Cardiac muscle cell (in vitro differentiated cells and primary cell): ENCODE results near the gene YOD1. TPM values are rescaled to one million over a fixed set of nuclear protein-coding genes. Genes with fewer than 3 reads are reported as not detected.

ENCODE experiments used
- DNase-seq, 2 donors: peaks; one replicate each; pipeline versions ENCODE4 v3.0.0 to v3.0.0-alpha.2; 2010 to 2017; ENCODE audit warnings: low read depth in 1 of 2, low spot score in 1 of 2
- H3K27ac ChIP-seq: fragments of 200-600 bp; sonication (generic); 2 replicates; pipeline ENCODE4 v1.5.1; 2016
- H3K27me3 ChIP-seq: fragments of 200-600 bp; sonication (generic); 2 replicates; pipeline ENCODE4 v1.6.0; 2016; ENCODE audit warnings: control low read depth
- H3K36me3 ChIP-seq: fragments of 200-600 bp; sonication (generic); 2 replicates; pipeline ENCODE4 v1.5.1; 2016; ENCODE audit warnings: control low read depth
- H3K4me1 ChIP-seq: fragments of 200-600 bp; sonication (generic); 2 replicates; pipeline ENCODE4 v1.8.1; 2017; ENCODE audit warnings: low read depth, mild to moderate bottlenecking, mixed run types
- H3K4me3 ChIP-seq: fragments of 200-600 bp; sonication (generic); 2 replicates; pipeline ENCODE4 v1.5.1; 2016; ENCODE audit warnings: mild to moderate bottlenecking
- H3K9me3 ChIP-seq: fragments of 200-600 bp; sonication (generic); 2 replicates; pipeline ENCODE4 v1.5.1; 2017; ENCODE audit warnings: low read depth, mild to moderate bottlenecking, control low read depth
- polyA plus RNA-seq: library from polyadenylated mRNA; unstranded; fragments of >200 nt; fragmentation: Nextera tagmentation; extraction: Ambion mirVana; gene quantifications from 2 replicates; pipeline ENCODE4 v1.2.1, GENCODE V29; 2016
- total RNA-seq: library from RNA; depleted of rRNA; stranded (reverse); fragments of >200 nt; gene quantifications from 2 replicates; pipeline ENCODE4 v1.2.3, GENCODE V29; 2016
- TF ChIP-seq, protein P1 (sequence below): IDR thresholded peaks from 2 replicates; pipeline ENCODE4 v1.5.1; 2012; ENCODE audit warnings: low read depth, mild to moderate bottlenecking, low read length

The YOD1 gene
- total and polyA plus RNA-seq, 2 experiments from 2014 or later: 3.8 to 8.8 TPM

DNA sequence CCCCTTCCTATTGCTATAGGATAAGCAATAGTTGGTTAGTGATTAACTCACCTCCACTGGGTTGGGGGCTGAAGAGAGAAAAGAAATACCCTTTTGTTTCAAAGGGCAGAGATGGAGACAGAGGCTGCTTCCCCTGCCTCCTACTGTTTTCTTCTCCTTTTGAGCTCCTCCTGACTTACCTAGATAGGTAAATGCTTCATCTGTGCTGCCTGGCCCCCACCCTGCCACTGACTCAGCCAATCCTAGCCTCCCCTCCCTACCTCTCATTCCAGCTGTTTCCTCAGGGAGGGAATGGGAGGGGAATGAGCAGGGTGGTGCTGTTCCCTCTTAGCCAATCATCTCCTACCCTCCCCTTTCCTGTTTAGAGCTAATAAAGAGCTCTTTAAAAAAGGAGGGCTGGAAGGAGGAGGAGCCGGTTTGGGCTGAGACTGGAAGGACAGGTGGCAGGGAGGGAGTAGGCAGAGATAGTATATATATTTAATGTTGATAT lies 18.4 kb downstream of the YOD1 start, which contains the start of gene C1orf116:
Gene C1orf116, minus strand, starts transcription at position 229 of the 490 bp plus-strand sequence. CDS start 5,158 bp downstream, outside the sequence.
- Histone ChIP-seq H3K36me3 (no peaks in the 10 kb centered on the region), H3K27ac (no peak within 1 kb of the TSS), H3K4me1 (peaks cover 18% of the 10 kb centered on the region), H3K4me3 (no peak within 1 kb of the TSS), H3K9me3 (no peaks in the 10 kb centered on the region), H3K27me3 (peaks cover 9% of the 10 kb centered on the region)
- no peak for DNase-seq
- TF ChIP-seq, protein P1, sequence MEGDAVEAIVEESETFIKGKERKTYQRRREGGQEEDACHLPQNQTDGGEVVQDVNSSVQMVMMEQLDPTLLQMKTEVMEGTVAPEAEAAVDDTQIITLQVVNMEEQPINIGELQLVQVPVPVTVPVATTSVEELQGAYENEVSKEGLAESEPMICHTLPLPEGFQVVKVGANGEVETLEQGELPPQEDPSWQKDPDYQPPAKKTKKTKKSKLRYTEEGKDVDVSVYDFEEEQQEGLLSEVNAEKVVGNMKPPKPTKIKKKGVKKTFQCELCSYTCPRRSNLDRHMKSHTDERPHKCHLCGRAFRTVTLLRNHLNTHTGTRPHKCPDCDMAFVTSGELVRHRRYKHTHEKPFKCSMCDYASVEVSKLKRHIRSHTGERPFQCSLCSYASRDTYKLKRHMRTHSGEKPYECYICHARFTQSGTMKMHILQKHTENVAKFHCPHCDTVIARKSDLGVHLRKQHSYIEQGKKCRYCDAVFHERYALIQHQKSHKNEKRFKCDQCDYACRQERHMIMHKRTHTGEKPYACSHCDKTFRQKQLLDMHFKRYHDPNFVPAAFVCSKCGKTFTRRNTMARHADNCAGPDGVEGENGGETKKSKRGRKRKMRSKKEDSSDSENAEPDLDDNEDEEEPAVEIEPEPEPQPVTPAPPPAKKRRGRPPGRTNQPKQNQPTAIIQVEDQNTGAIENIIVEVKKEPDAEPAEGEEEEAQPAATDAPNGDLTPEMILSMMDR: no peak

GRCh38 chr1:207031632-207032264 lies 19.3 kb downstream of the YOD1 start:
- Histone ChIP-seq H3K36me3 (no peaks in the 10 kb centered on the region), H3K9me3 (no peaks in the 10 kb centered on the region), H3K4me3 (no peak overlapping the region), H3K27me3 (peaks cover 5% of the 10 kb centered on the region), H3K27ac (no peak overlapping the region), H3K4me1 (peaks cover 18% of the 10 kb centered on the region)
- TF ChIP-seq, protein P1: no peak
- DNase-seq: no peak

- H3K27me3 ChIP-seq: no peaks in the 10 kb centered on the region
- TF ChIP-seq, protein P1: no peak
- no peaks in the 10 kb centered on the region for H3K9me3 ChIP-seq
- H3K27ac ChIP-seq: no peak overlapping the region
- no peak overlapping the region for H3K4me3 ChIP-seq
- DNase-seq: no peak
- H3K4me1 ChIP-seq: peaks cover 23% of the 10 kb centered on the region
- no peaks in the 10 kb centered on the region for H3K36me3 ChIP-seq
Measured at GRCh38 chr1:207031016-207031415, 20.0 kb downstream of the YOD1 start.

DNA sequence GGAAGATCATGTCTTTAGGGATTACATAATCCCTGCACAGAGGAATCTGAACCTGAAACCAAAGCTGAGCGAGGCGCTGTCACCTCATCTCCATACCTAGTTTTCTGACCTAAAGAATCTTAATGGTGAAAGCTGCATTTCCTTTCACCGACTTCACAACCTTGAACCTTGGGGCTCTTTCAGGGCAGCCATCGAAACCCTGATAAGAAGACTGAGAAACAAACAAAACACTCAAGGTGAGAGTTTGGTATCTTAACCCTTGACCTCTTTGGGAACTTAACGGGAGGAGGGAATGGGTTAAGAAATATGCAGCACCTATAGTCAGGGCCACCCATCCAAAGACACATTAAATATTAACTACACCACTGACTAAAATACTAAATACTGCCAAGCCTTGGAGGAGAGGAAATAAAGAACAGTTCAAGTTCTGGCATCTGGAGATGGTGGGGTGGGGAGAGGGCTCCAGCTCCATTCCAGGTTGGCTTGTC lies 20.4 kb downstream of the YOD1 start:
- TF ChIP-seq, protein P1: no peak
- no peak overlapping the region for H3K27ac ChIP-seq
- H3K36me3 ChIP-seq: no peaks in the 10 kb centered on the region
- H3K4me3 ChIP-seq: no peak overlapping the region
- no peaks in the 10 kb centered on the region for H3K27me3 ChIP-seq
- no peak for DNase-seq
- no peaks in the 10 kb centered on the region for H3K9me3 ChIP-seq
- H3K4me1 ChIP-seq: peaks cover 28% of the 10 kb centered on the region

- H3K4me3 ChIP-seq: no peak overlapping the region
- no peaks in the 10 kb centered on the region for H3K9me3 ChIP-seq
- no peaks in the 10 kb centered on the region for H3K27me3 ChIP-seq
Measured at GRCh38 chr1:207029701-207030521, 21.1 kb downstream of the YOD1 start.

More at GRCh38 chr1:207029701-207030521, 21.1 kb downstream of the YOD1 start:
- H3K36me3 ChIP-seq: no peaks in the 10 kb centered on the region
- peaks cover 34% of the 10 kb centered on the region for H3K4me1 ChIP-seq
- TF ChIP-seq, protein P1: no peak
- no peak for DNase-seq
- no peak overlapping the region for H3K27ac ChIP-seq
